ENCODE results near the gene SKIDA1.

DNA sequence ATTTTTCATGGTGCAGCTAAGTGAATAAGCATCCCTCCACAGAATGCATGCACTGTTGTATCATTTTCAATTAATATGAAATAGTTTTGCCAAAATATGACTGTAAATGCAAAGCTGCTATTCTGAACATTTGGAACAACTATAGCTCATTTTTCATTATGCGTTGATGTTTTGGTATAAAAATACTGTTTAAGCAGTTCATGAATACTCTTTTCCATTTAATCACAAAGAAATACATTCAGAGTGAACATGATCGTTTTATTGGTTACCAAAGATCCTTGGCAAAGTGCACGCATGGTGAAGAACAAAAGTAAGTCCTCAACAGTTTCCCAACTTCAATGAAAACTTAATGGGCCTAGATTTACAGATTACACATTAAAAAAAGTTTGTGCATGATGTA is 33.1 kb downstream of the SKIDA1 start:
- no peak for TF ChIP-seq CTCF (IDR thresholded peaks at IDR 0.05)
- no peak for TF ChIP-seq POLR2A (IDR thresholded peaks at IDR 0.05)
- no peak for TF ChIP-seq EP300 (IDR thresholded peaks at IDR 0.05)

All from tibial nerve (tissue), 4 donors.